NCI-H1930 (cell line): Measurements from ENCODE around the gene OGFOD3.
"Not testable (repeated sequence)": the region's sequence is repeated elsewhere in the genome, so short reads cannot be mapped to it uniquely, and the experiment has no call there.

Experiments
- DNase-seq, 2 experiments: peaks; one replicate each; lab custom pipeline; 2025; lab: John Stamatoyannopoulos, UW

OGFOD3 gene

GRCh38 chr17:82386881-82387704 is 31.3 kb downstream of the OGFOD3 start:
- DNase-seq, result no peak

- DNase-seq, result no peak
These were observed 32.0 kb downstream of the OGFOD3 start for GRCh38 chr17:82386255-82386831.

- no peak for DNase-seq
These were observed 32.7 kb downstream of the OGFOD3 start for GRCh38 chr17:82385559-82386254.

- DNase-seq, result no peak
These were observed 33.5 kb downstream of the OGFOD3 start for GRCh38 chr17:82384730-82385481.

- no peak for DNase-seq
These were observed 34.2 kb downstream of the OGFOD3 start for GRCh38 chr17:82384051-82384729.

- DNase-seq, result no peak
These were observed 35.0 kb downstream of the OGFOD3 start for GRCh38 chr17:82383411-82383810.

GRCh38 chr17:82382933-82383255 is 35.5 kb downstream of the OGFOD3 start:
- DNase-seq, result no peak

GRCh38 chr17:82382220-82382932 is 36.0 kb downstream of the OGFOD3 start:
- not testable (repeated sequence) for DNase-seq

- DNase-seq, result not testable (repeated sequence)
These were observed 36.7 kb downstream of the OGFOD3 start for GRCh38 chr17:82381703-82382009.

- DNase-seq, result no peak
These were observed 37.3 kb downstream of the OGFOD3 start for GRCh38 chr17:82380860-82381702.

GRCh38 chr17:82378741-82379021 is 39.7 kb downstream of the OGFOD3 start:
- DNase-seq, result no peak

- DNase-seq, result no peak
These were observed 40.3 kb downstream of the OGFOD3 start for GRCh38 chr17:82377924-82378740.

GRCh38 chr17:82377294-82377693 is 41.1 kb downstream of the OGFOD3 start:
- not testable (repeated sequence) for DNase-seq

GRCh38 chr17:82376042-82376730 is 42.2 kb downstream of the OGFOD3 start:
- no peak for DNase-seq

- DNase-seq, result no peak
These were observed 42.9 kb downstream of the OGFOD3 start for GRCh38 chr17:82375359-82376041.

GRCh38 chr17:82374626-82375331 is 43.6 kb downstream of the OGFOD3 start:
- no peak for DNase-seq

GRCh38 chr17:82373731-82374625 is 44.4 kb downstream of the OGFOD3 start:
- no peak for DNase-seq
